HepG2 (cell line): ENCODE results near the gene RASSF7. TPM values are rescaled to one million over a fixed set of nuclear protein-coding genes. Genes with fewer than 3 reads are reported as not detected.

Source experiments
- HNF4G ChIP-seq, 2 experiments: sonication (generic) in 1 of 2; formaldehyde crosslinking in 1 of 2; IDR thresholded peaks; 2 replicates each; pipeline versions ENCODE4 v1.4.0 to v1.6.1; 2011 to 2020; ENCODE audit warnings: borderline replicate concordance in 2 of 2, low read depth in 2 of 2, mild to moderate bottlenecking in 2 of 2, low read length in 1 of 2, missing genetic modification reagents in 1 of 2, moderate library complexity in 1 of 2
- JARID2 ChIP-seq: sonication (generic); formaldehyde crosslinking; IDR thresholded peaks from 2 replicates; pipeline ENCODE4 v1.8.1; 2023; ENCODE audit warnings: missing genetic modification reagents, inconsistent platforms; ENCODE audit not compliant: insufficient replicate concordance
- KDM5A ChIP-seq: fragments of 200-600 bp; sonication (generic); IDR thresholded peaks from 2 replicates; pipeline ENCODE4 v1.7.0; 2018; ENCODE audit warnings: antibody characterized with exemption, mild to moderate bottlenecking, low read length, borderline replicate concordance
- PLSCR1 ChIP-seq: sonication (generic); formaldehyde crosslinking; IDR thresholded peaks from 2 replicates; pipeline ENCODE4 v1.5.0; 2020; ENCODE audit warnings: missing genetic modification reagents, mild to moderate bottlenecking, borderline replicate concordance
- POLR2G ChIP-seq: fragments of 200-400 bp; formaldehyde crosslinking; IDR thresholded peaks from 2 replicates; pipeline ENCODE4 v1.6.1; 2018; ENCODE audit warnings: mild to moderate bottlenecking, low read depth, low read length, moderate library complexity
- TAF15 ChIP-seq: fragments of 200-400 bp; formaldehyde crosslinking; IDR thresholded peaks from one replicate; pipeline ENCODE4 v1.6.1; 2018; ENCODE audit warnings: mild to moderate bottlenecking, low read depth, low read length; ENCODE audit not compliant: poor library complexity, severe bottlenecking
- UBTF ChIP-seq: sonication (generic); formaldehyde crosslinking; IDR thresholded peaks from 2 replicates; pipeline ENCODE4 v1.4.0; 2020; ENCODE audit warnings: mild to moderate bottlenecking, missing genetic modification reagents
- ZFP62 ChIP-seq: sonication (generic); formaldehyde crosslinking; IDR thresholded peaks from 2 replicates; pipeline ENCODE4 v1.4.0; 2020; ENCODE audit warnings: missing genetic modification reagents
- ZNF160 ChIP-seq: sonication (generic); formaldehyde crosslinking; IDR thresholded peaks from 2 replicates; pipeline ENCODE4 v1.8.0; 2022; ENCODE audit warnings: mild to moderate bottlenecking, inconsistent platforms, missing genetic modification reagents
- ZNF17 ChIP-seq: sonication (generic); formaldehyde crosslinking; IDR thresholded peaks from 2 replicates; pipeline ENCODE4 v1.5.0; 2020; ENCODE audit warnings: mild to moderate bottlenecking, missing genetic modification reagents
- ZNF326 ChIP-seq: sonication (generic); formaldehyde crosslinking; IDR thresholded peaks from 2 replicates; pipeline ENCODE4 v1.4.0; 2020; ENCODE audit warnings: missing genetic modification reagents, borderline replicate concordance
- ZNF34 ChIP-seq: sonication (generic); formaldehyde crosslinking; IDR thresholded peaks from 2 replicates; pipeline ENCODE4 v1.4.0; 2020; ENCODE audit warnings: mild to moderate bottlenecking, missing genetic modification reagents, borderline replicate concordance
- ZNF441 ChIP-seq: sonication (generic); formaldehyde crosslinking; IDR thresholded peaks from 2 replicates; pipeline ENCODE4 v1.7.0; 2021; ENCODE audit warnings: missing genetic modification reagents, borderline replicate concordance
- ZNF710 ChIP-seq: sonication (generic); formaldehyde crosslinking; IDR thresholded peaks from 2 replicates; pipeline ENCODE4 v1.5.0; 2020; ENCODE audit warnings: mild to moderate bottlenecking, missing genetic modification reagents, borderline replicate concordance
- ZNF891 ChIP-seq: sonication (generic); formaldehyde crosslinking; IDR thresholded peaks from 2 replicates; pipeline ENCODE4 v1.5.0; 2020; ENCODE audit warnings: mild to moderate bottlenecking, missing genetic modification reagents
- polyA plus RNA-seq, 8 experiments: library from polyadenylated mRNA; depleted of rRNA in 3 of 8; stranded (reverse) in 7 of 8; unstranded in 1 of 8; fragments of >200 nt; fragmentation: Illumina TruSeq in 4 of 8; extraction: Trizol in 4 of 8; gene quantifications; 2 replicates each; pipeline versions ENCODE4 v1.2.1 to v1.2.3, GENCODE V29; 2011 to 2016; ENCODE audit warnings: low read depth in 4 of 8, missing spikeins in 1 of 8, mixed read lengths in 1 of 8; ENCODE audit not compliant: insufficient read depth in 1 of 8
- total RNA-seq, 5 experiments: library from RNA; depleted of rRNA; stranded (reverse); fragments of >200 nt; fragmentation: Illumina TruSeq; extraction: Trizol; gene quantifications; 2 replicates each; pipeline ENCODE4 v1.2.3, GENCODE V29; 2016; ENCODE audit warnings: low read depth in 1 of 5
- TF ChIP-seq, protein P1 (sequence below): sonication (generic); formaldehyde crosslinking; IDR thresholded peaks from 2 replicates; pipeline ENCODE4 v1.4.0; 2020; ENCODE audit warnings: missing genetic modification reagents

RASSF7 gene
- total and polyA plus RNA-seq, 2 of the 13 experiments (the other 11 are each of a cell fraction or from before 2014, with no cell fraction given) = 20.2 to 28.6 TPM

DNA sequence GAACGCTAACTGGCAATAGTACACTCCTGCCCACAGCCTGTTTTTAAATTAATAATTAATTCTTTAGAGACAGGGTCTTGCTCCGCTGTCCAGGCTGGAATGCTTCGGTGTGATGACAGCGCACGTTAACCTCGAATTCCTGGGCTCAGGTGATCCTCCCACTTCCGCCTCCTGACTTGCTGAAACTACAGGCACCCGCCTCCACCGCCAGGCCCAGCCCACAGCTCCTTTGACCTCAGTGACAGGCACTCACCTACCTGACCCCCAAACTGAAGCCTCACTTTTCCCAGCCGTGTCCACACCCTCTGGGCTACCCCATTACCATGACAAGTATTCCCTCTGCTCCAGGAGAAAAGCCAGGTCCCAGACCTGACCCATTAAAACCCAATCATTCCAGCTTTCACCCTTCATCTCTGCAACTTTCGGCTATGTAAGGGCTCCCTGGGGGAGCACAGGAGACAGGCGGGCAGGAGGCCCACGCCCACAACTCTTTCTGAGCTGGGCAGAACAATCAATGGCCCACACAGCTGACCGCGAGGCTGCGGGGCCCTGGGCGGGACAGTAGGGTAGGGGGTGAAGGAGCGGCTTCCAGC, 962 bp upstream of the RASSF7 start (continued):
- no peak for TF ChIP-seq ZNF710
- TF ChIP-seq ZNF441 = no peak
- TF ChIP-seq ZNF17 = no peak
- TF ChIP-seq ZNF160 (CRISPR knock-in tag) = no peak
- TF ChIP-seq ZNF891 (CRISPR knock-in tag) = no peak
- TF ChIP-seq ZNF34 = no peak
- TF ChIP-seq ZFP62 (CRISPR knock-in tag) = no peak
- TF ChIP-seq ZNF326 (CRISPR knock-in tag) = no peak
- TF ChIP-seq TAF15 = no peak
- TF ChIP-seq KDM5A = no peak
- peak; percentile 27 for TF ChIP-seq POLR2G
- no peak for TF ChIP-seq PLSCR1 (CRISPR knock-in tag)
- TF ChIP-seq JARID2 (CRISPR knock-in tag) = no peak
- TF ChIP-seq HNF4G (IDR thresholded peaks at IDR 0.05; ENCODE audit: borderline replicate concordance, low read depth, low read length) = no peak
- 0 out of 2 replicates have a peak, but pooled peaks have one; percentile 16 for TF ChIP-seq HNF4G (CRISPR knock-in tag; IDR thresholded peaks at IDR 0.05; ENCODE audit: borderline replicate concordance, low read depth)
- TF ChIP-seq UBTF (CRISPR knock-in tag) = no peak
- TF ChIP-seq, protein P1, sequence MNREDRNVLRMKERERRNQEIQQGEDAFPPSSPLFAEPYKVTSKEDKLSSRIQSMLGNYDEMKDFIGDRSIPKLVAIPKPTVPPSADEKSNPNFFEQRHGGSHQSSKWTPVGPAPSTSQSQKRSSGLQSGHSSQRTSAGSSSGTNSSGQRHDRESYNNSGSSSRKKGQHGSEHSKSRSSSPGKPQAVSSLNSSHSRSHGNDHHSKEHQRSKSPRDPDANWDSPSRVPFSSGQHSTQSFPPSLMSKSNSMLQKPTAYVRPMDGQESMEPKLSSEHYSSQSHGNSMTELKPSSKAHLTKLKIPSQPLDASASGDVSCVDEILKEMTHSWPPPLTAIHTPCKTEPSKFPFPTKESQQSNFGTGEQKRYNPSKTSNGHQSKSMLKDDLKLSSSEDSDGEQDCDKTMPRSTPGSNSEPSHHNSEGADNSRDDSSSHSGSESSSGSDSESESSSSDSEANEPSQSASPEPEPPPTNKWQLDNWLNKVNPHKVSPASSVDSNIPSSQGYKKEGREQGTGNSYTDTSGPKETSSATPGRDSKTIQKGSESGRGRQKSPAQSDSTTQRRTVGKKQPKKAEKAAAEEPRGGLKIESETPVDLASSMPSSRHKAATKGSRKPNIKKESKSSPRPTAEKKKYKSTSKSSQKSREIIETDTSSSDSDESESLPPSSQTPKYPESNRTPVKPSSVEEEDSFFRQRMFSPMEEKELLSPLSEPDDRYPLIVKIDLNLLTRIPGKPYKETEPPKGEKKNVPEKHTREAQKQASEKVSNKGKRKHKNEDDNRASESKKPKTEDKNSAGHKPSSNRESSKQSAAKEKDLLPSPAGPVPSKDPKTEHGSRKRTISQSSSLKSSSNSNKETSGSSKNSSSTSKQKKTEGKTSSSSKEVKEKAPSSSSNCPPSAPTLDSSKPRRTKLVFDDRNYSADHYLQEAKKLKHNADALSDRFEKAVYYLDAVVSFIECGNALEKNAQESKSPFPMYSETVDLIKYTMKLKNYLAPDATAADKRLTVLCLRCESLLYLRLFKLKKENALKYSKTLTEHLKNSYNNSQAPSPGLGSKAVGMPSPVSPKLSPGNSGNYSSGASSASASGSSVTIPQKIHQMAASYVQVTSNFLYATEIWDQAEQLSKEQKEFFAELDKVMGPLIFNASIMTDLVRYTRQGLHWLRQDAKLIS (CRISPR knock-in tag) = no peak
